Duodenal mucosa (tissue), 2 donors: ENCODE data around the gene RNF19B.

Experiments
- H3K27ac ChIP-seq: one replicate; pipeline ENCODE4 v1.7.0; 2013; ENCODE audit warnings: low read depth, low read length
- H3K27me3 ChIP-seq, 2 donors: one replicate each; pipeline ENCODE4 v1.7.0; 2013; ENCODE audit warnings: low read length in 2 of 2, control low read depth in 1 of 2; ENCODE audit not compliant: insufficient read depth in 2 of 2, control insufficient read depth in 1 of 2
- H3K36me3 ChIP-seq, 2 donors: one replicate each; pipeline ENCODE4 v1.7.0; 2013; ENCODE audit warnings: low read length in 2 of 2, control low read depth in 1 of 2; ENCODE audit not compliant: insufficient read depth in 2 of 2, control insufficient read depth in 1 of 2
- H3K4me1 ChIP-seq, 2 donors: one replicate each; pipeline ENCODE4 v1.7.0; 2013; ENCODE audit warnings: low read length in 2 of 2, control low read depth in 1 of 2; ENCODE audit not compliant: insufficient read depth in 2 of 2, control insufficient read depth in 1 of 2
- H3K4me3 ChIP-seq, 2 donors: one replicate each; pipeline ENCODE4 v1.7.0; 2013; ENCODE audit warnings: low read length in 2 of 2, low read depth in 1 of 2
- H3K9ac ChIP-seq, 2 donors: one replicate each; pipeline ENCODE4 v1.7.0; 2013; ENCODE audit warnings: low read length in 2 of 2, low read depth in 1 of 2
- H3K9me3 ChIP-seq, 2 donors: one replicate each; pipeline ENCODE4 v1.7.0; 2013; ENCODE audit warnings: low read length in 2 of 2, control low read depth in 1 of 2; ENCODE audit not compliant: control insufficient read depth in 1 of 2

Gene RNF19B

DNA sequence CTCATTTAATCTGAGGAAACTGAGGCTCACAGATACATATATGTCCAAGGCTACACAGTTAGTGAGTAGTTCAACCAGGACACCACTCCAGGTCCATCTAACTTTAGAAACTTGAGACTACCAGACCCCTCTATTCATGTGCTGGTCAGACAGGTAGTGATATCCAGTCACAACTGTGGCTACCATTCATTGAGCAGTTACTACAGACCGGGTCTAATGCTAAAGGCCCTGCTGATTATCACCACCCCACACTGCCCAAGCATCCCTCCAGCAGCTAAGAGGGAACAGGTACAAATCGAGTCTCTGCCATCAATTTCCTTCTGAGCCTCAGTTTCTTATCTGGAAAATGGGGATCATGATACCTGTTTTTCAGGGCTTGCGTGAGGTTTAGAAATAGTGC is 73.0 kb downstream of the RNF19B start:
- Histone ChIP-seq H3K36me3 (peaks cover 0 to 16% of the 10 kb centered on the region in 2 donors), H3K9ac (no peak overlapping the region), H3K27me3 (peaks cover 20 to 25% of the 10 kb centered on the region in 2 donors), H3K9me3 (no peaks in the 10 kb centered on the region), H3K4me3 (no peak overlapping the region), H3K27ac (no peak overlapping the region), H3K4me1 (peaks cover 4 to 5% of the 10 kb centered on the region in 2 donors)

DNA sequence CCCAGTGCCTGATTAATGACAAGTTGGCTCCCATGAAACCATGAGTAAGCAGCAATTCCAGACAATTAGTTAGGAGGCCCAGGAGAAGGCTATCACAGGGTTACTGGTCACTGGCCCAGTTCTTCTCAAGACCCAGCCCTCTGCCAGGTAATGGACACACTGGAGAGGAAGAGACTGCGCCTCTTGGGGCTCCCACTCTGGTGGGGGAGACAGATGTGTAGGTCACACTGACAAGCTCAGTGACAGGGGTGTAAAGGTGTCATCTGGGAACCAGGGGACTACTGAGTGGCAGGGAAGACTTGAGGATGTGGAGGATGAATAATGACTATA is 73.4 kb downstream of the RNF19B start:
- Histone ChIP-seq H3K36me3 (peaks cover 0 to 12% of the 10 kb centered on the region in 2 donors), H3K4me3 (no peak overlapping the region), H3K27ac (no peak overlapping the region), H3K9me3 (no peaks in the 10 kb centered on the region), H3K4me1 (peaks cover 4 to 5% of the 10 kb centered on the region in 2 donors), H3K9ac (no peak overlapping the region), H3K27me3 (peaks cover 20 to 25% of the 10 kb centered on the region in 2 donors)

DNA sequence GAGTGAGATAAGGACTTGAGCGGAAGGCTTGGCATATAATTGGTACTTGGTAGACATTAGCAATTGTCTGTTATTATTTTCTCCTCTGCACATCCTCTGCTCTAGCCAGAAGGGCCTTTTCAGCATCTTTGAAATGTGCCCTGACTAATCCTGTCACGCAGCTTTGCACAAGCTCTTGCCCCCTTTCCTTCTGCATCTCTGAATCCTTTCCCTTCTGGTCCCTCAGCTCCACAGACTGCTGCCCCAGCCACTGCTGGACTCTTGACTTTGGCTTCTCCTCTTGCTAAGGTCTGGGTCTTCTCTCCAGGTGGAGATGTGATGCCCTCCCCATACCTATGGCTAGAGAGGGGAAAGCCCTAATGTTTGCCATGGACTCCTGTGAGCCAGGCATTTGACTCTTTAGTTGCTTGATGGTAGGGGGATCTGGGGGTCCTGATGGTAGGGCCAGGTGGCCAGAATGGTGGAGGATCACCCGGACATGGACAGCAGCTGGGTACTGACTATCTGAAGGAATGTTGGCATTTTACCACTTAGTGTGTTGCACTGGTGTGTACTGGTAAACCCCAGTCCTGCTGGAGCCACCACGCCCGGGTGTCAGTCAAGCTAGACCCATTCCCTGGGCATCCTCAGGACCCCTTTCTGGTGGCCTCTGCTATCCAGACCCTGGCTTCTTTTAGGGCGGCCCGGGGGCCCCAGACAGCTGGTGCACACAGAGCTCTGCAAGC is 73.9 kb downstream of the RNF19B start:
- Histone ChIP-seq H3K4me3 (no peak overlapping the region), H3K27me3 (peaks cover 20 to 29% of the 10 kb centered on the region in 2 donors), H3K27ac (no peak overlapping the region), H3K4me1 (peaks cover 5 to 7% of the 10 kb centered on the region in 2 donors), H3K36me3 (peaks cover 0 to 8% of the 10 kb centered on the region in 2 donors), H3K9me3 (no peaks in the 10 kb centered on the region), H3K9ac (no peak overlapping the region)

DNA sequence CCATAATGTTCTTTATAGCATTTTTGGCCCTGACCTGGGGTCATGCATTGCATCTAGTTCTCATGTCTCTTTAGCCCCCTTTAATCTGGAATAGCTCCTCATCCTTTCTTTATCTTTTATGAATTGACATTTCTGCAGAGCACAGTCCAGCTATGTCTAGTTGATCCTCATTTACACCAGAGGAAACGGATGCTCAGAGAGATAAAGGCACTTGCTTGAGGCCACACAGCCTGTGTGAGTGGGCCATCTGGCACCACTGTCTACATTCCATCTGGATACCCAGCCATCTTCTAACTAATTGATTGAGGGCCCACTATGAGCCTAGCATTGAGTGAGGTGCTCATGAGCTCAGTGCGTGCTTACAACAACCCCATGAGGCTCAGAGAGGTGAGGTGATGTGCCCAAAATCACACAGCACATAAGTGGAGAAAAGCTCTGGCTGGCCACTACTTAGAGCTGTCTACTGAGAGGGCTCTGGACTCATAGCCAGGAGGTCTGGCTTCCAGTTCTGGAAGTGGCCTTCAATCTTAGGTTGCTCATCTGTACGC is 74.8 kb downstream of the RNF19B start:
- H3K27ac ChIP-seq: no peak overlapping the region
- H3K9me3 ChIP-seq: no peaks in the 10 kb centered on the region
- no peaks in the 10 kb centered on the region for H3K36me3 ChIP-seq
- H3K27me3 ChIP-seq: peaks cover 28 to 37% of the 10 kb centered on the region in 2 donors
- no peak overlapping the region for H3K9ac ChIP-seq
- H3K4me3 ChIP-seq: no peak overlapping the region
- H3K4me1 ChIP-seq: peaks cover 5 to 7% of the 10 kb centered on the region in 2 donors

DNA sequence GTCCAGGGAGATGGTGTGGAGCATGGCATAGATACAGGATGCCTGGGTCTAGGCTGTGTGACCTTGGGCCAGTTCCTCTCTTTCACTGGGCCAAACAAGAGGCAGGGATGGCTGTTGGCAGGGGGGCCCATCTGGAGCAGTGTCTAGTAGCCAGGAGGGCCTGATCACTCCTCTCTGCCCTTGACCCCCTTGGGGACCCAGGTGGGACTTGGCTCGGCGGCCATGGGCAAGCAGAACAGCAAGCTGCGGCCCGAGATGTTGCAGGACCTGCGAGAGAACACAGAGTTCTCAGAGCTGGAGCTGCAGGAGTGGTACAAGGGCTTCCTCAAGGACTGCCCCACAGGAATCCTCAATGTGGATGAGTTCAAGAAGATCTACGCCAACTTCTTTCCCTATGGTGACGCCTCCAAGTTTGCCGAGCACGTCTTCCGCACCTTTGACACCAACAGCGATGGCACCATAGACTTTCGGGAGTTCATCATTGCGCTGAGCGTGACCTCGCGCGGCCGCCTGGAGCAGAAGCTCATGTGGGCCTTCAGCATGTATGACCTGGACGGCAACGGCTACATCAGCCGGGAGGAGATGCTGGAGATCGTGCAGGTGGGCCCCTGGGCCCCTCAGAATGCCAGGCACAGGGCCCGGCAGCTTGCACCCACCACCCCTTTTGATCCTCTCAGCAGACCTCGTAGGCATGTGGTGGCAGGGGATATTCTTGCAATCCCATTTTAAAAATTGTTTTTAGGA is 75.8 kb downstream of the RNF19B start:
- Histone ChIP-seq H3K4me3 (no peak overlapping the region), H3K4me1 (peaks cover 4 to 7% of the 10 kb centered on the region in 2 donors), H3K36me3 (no peaks in the 10 kb centered on the region), H3K27ac (no peak overlapping the region), H3K27me3 (peaks cover 28 to 45% of the 10 kb centered on the region in 2 donors), H3K9ac (no peak overlapping the region), H3K9me3 (no peaks in the 10 kb centered on the region)

DNA sequence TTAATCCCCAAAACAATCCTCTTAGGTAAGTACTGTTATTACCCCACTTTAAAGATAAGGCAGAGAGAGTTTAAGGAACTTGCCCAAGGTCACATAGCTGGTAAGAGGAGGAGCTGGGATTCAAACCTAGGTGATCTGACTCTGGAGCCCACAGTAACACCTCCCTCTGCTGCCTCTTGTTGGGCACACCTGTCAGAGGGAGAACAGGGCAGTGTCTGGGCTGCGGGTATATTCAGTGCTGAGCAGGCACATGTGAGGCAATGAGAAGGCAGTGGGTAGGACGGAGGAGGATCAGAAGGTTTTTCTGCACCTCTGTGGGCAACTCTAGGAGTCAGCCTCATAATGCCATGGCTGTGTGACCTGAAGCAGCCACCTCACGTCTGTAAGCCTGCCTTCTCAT is 76.5 kb downstream of the RNF19B start:
- Histone ChIP-seq H3K27ac (no peak overlapping the region), H3K9ac (no peak overlapping the region), H3K27me3 (peaks cover 33 to 51% of the 10 kb centered on the region in 2 donors), H3K36me3 (no peaks in the 10 kb centered on the region), H3K9me3 (no peaks in the 10 kb centered on the region), H3K4me1 (peaks cover 0 to 7% of the 10 kb centered on the region in 2 donors), H3K4me3 (no peak overlapping the region)

DNA sequence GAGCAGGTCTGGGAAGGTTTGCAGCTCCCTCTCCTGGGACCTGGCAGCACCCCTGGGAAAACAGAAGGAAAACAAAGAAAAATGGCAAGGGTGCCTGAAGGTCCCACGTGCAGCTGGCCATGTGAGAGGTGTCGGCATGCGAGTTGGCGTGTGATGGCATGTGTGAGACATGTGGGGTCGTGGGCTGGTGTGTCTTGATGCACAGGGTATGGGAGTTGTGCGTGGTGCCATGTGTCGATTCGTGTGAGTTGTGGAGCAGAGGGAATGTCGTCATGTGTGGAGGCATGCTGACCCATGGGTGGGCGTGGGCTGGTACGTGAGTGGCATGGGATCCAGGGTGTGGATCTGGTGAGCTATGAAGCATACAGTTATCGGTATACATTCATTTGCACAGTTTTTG is 77.0 kb downstream of the RNF19B start:
- H3K4me1 ChIP-seq: peaks cover 0 to 5% of the 10 kb centered on the region in 2 donors
- H3K27ac ChIP-seq: no peak overlapping the region
- H3K36me3 ChIP-seq: no peaks in the 10 kb centered on the region
- H3K4me3 ChIP-seq: no peak overlapping the region
- H3K9ac ChIP-seq: no peak overlapping the region
- H3K9me3 ChIP-seq: no peaks in the 10 kb centered on the region
- H3K27me3 ChIP-seq: peaks cover 32 to 51% of the 10 kb centered on the region in 2 donors

DNA sequence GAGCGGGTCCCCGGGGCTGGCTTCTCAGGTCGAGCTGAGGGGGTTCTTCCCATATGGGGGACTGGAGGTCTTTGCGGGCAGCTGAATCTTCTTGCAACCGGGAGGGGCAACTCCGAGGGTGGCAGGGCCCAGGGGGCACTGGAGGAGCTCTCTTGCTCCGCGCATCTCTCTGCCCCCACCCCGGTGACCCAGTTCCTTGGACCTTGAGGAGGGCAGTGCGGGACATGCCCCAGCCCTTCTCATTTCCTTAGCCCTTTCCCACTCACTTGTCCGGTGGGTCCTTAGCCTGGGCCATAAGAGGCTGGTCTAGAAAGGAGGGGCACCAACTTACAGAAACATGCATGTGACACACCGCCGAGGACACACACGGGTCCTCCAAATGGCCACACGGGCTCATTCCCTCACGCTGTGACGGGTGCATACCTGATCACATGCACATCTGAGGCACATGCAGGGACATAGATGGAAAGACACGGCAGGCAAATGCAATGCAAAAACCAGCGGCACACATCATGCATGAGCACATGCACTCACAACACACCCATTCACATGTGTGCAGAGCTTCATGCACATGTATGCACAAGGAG is 77.7 kb downstream of the RNF19B start:
- no peaks in the 10 kb centered on the region for H3K9me3 ChIP-seq
- H3K36me3 ChIP-seq: no peaks in the 10 kb centered on the region
- H3K4me3 ChIP-seq: no peak overlapping the region
- peaks cover 0 to 3% of the 10 kb centered on the region in 2 donors for H3K4me1 ChIP-seq
- H3K9ac ChIP-seq: no peak overlapping the region
- peaks cover 28 to 48% of the 10 kb centered on the region in 2 donors for H3K27me3 ChIP-seq
- H3K27ac ChIP-seq: no peak overlapping the region
